PC-3 (cell line): ENCODE measurements around the gene TNFRSF6B. TPM values are rescaled to one million over a fixed set of nuclear protein-coding genes. Genes with fewer than 3 reads are reported as not detected.

ENCODE experiments used
- ATAC-seq: fragments of 200-7000 bp; cut with Tn5 transposase; 2 replicates; pipeline ENCODE4 v1.9.1; 2020; ENCODE audit warnings: mild to moderate bottlenecking, moderate library complexity
- BruUV-seq: library from RNA; stranded (reverse); fragments of 400-500 nt; replicated peaks from 2 replicates; lab custom pipeline; 2021; lab: Mats Ljungman, UMichigan
- CTCF ChIA-PET: fragments of 300-600 bp; sonication (Branson Sonifier 250); formaldehyde crosslinking; loops from one replicate; lab custom pipeline; 2022; ENCODE audit warnings: antibody characterized with exemption; lab: Charles Lee
- POLR2A ChIA-PET: fragments of 300-600 bp; sonication (Branson Sonifier 250); formaldehyde crosslinking; loops from one replicate; lab custom pipeline; 2022; ENCODE audit warnings: antibody characterized with exemption; ENCODE audit not compliant: unreplicated experiment; lab: Charles Lee
- DNase-seq: peaks from one replicate; pipeline ENCODE4 v3.0.0-alpha.2; 2015
- H2AFZ ChIP-seq: fragments of 300-600 bp; sonication (generic); 2 replicates; pipeline ENCODE4 v1.6.0; 2016; ENCODE audit warnings: antibody characterized with exemption, low read length
- H3F3A ChIP-seq: fragments of 300-600 bp; sonication (generic); one replicate; pipeline ENCODE4 v1.6.0; 2017; ENCODE audit warnings: antibody characterized with exemption, low read length, control low read depth, mild to moderate bottlenecking; ENCODE audit not compliant: unreplicated experiment
- H3K27ac ChIP-seq: fragments of 300-600 bp; sonication (generic); 2 replicates; pipeline ENCODE4 v1.5.1; 2016; ENCODE audit warnings: mild to moderate bottlenecking, low read length
- H3K27me3 ChIP-seq: fragments of 300-600 bp; sonication (generic); 2 replicates; pipeline ENCODE4 v1.6.1; 2016; ENCODE audit warnings: low read length, mixed read lengths
- H3K36me3 ChIP-seq: fragments of 300-600 bp; sonication (generic); 2 replicates; pipeline ENCODE4 v1.6.1; 2016; ENCODE audit warnings: low read depth, mixed run types, low read length, mixed read lengths
- H3K4me1 ChIP-seq: fragments of 300-600 bp; sonication (generic); 2 replicates; pipeline ENCODE4 v1.5.1; 2016; ENCODE audit warnings: low read length; ENCODE audit not compliant: insufficient read depth
- H3K4me2 ChIP-seq: fragments of 300-600 bp; sonication (generic); 2 replicates; pipeline ENCODE4 v1.6.0; 2016; ENCODE audit warnings: low read length
- H3K4me3 ChIP-seq: fragments of 300-600 bp; sonication (generic); 2 replicates; pipeline ENCODE4 v1.5.1; 2016; ENCODE audit warnings: mild to moderate bottlenecking, low read length, mixed read lengths
- H3K79me2 ChIP-seq: fragments of 300-600 bp; sonication (generic); 2 replicates; pipeline ENCODE4 v1.6.1; 2017; ENCODE audit warnings: low read length, mixed read lengths
- H3K9ac ChIP-seq: fragments of 300-600 bp; sonication (generic); 2 replicates; pipeline ENCODE4 v1.6.0; 2016; ENCODE audit warnings: mild to moderate bottlenecking, low read length
- H3K9me2 ChIP-seq: fragments of 300-600 bp; sonication (generic); replicated peaks from 2 replicates; pipeline ENCODE4 v1.6.1; 2016; ENCODE audit warnings: mixed run types, low read length, mixed read lengths
- H3K9me3 ChIP-seq: fragments of 300-600 bp; sonication (generic); 2 replicates; pipeline ENCODE4 v1.6.1; 2016; ENCODE audit warnings: low read length, mixed read lengths
- H4K20me1 ChIP-seq: fragments of 300-600 bp; sonication (generic); 2 replicates; pipeline ENCODE4 v1.6.1; 2016; ENCODE audit warnings: low read length, mixed read lengths
- EZH2 ChIP-seq: fragments of 300-600 bp; sonication (generic); IDR thresholded peaks from one replicate; pipeline ENCODE4 v1.6.1; 2017; ENCODE audit warnings: antibody characterized with exemption, mild to moderate bottlenecking, low read length; ENCODE audit not compliant: unreplicated experiment
- EZH2phosphoT487 ChIP-seq: fragments of 300-600 bp; sonication (generic); IDR thresholded peaks from 2 replicates; pipeline ENCODE4 v1.6.1; 2018; ENCODE audit warnings: mild to moderate bottlenecking, antibody characterized with exemption, low read length, borderline replicate concordance
- intact Hi-C: fragments of 100-400 bp; cut with micrococcal nuclease; formaldehyde crosslinking; loops from 2 replicates; pipeline ENCODE4 v1.9.0; 2023
- total RNA-seq: library from RNA; depleted of rRNA; stranded (reverse); fragments of >200 nt; gene quantifications from 2 replicates; pipeline ENCODE4 v1.2.3, GENCODE V29; 2014
- TF ChIP-seq, protein P1 (sequence below): fragments of 300-600 bp; sonication (generic); conservative IDR thresholded peaks from 2 replicates; pipeline ENCODE4 v1.5.1; 2017; ENCODE audit warnings: antibody characterized with exemption, low read depth, mild to moderate bottlenecking, low read length

TNFRSF6B gene
- total RNA-seq, 1 experiment from 2014 or later: 41.6 TPM

DNA sequence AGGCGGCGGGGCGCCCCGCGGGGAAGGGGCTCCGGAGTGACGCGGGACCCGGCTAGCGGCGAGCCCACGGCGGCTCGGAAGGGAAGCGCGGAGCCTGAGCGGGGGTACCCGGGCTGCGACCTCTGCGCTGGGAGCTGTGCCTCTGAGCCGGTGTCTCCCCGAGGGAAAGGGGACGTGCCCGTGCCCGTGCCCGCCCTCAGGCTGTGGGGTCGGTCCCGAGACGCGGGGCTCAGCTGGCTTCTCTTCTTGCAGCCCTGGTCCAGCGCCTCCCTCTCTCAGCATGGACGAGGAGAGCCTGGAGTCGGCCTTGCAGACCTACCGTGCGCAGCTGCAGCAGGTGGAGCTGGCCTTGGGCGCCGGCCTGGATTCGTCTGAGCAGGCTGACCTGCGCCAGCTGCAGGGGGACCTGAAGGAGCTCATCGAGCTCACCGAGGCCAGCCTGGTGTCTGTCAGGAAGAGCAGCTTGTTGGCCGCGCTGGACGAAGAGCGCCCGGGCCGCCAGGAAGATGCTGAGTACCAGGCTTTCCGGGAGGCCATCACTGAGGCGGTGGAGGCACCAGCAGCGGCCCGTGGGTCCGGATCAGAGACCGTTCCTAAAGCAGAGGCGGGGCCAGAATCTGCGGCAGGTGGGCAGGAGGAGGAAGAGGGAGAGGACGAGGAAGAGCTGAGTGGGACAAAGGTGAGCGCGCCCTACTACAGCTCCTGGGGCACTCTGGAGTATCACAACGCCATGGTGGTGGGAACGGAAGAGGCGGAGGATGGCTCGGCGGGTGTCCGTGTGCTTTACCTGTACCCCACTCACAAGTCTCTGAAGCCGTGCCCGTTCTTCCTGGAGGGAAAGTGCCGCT, 12.1 kb downstream of the TNFRSF6B start:
- Histone ChIP-seq H3K9ac (peak overlapping the region; percentile 95), H3K9me3 (no peaks in the 10 kb centered on the region), H4K20me1 (no peaks in the 10 kb centered on the region), H3K27ac (0 out of 2 replicates have a peak overlapping the region, but pooled peaks have one; percentile 47), H3K4me3 (peak overlapping the region; percentile 91), H3F3A (no peaks in the 10 kb centered on the region), H3K4me2 (peak overlapping the region; percentile 89), H3K27me3 (no peaks in the 10 kb centered on the region), H3K4me1 (peaks cover 18% of the 10 kb centered on the region), H3K9me2 (no peaks in the 10 kb centered on the region), H3K79me2 (peaks cover 89% of the 10 kb centered on the region), H3K36me3 (peaks cover 59% of the 10 kb centered on the region), H2AFZ (peak overlapping the region; percentile 27; the same call in 1 of the 2 replicates)
- POLR2A ChIA-PET: interaction anchor here (0.6 to 0.7 kb wide), 4 partner anchors 10 to 82 kb away, joined by 3 to 9 read pairs (median 4); partner anchors contain the start of genes GMEB2 and LIME1
- ATAC-seq: peak; percentile 11
- intact Hi-C loops: loop anchor here (5.0 kb wide), 1 partner anchor 74 kb away; no protein-coding TSS in a partner anchor
- no peak for DNase-seq
- CTCF ChIA-PET: interaction anchor here (0.6 to 1.1 kb wide), 3 partner anchors 33 to 375 kb away, joined by 3 read pairs; no protein-coding TSS in a partner anchor
- BruUV-seq: TSS peak; percentile 44
- TF ChIP-seq EZH2 (no peak), EZH2phosphoT487 (no peak)
- TF ChIP-seq, protein P1, sequence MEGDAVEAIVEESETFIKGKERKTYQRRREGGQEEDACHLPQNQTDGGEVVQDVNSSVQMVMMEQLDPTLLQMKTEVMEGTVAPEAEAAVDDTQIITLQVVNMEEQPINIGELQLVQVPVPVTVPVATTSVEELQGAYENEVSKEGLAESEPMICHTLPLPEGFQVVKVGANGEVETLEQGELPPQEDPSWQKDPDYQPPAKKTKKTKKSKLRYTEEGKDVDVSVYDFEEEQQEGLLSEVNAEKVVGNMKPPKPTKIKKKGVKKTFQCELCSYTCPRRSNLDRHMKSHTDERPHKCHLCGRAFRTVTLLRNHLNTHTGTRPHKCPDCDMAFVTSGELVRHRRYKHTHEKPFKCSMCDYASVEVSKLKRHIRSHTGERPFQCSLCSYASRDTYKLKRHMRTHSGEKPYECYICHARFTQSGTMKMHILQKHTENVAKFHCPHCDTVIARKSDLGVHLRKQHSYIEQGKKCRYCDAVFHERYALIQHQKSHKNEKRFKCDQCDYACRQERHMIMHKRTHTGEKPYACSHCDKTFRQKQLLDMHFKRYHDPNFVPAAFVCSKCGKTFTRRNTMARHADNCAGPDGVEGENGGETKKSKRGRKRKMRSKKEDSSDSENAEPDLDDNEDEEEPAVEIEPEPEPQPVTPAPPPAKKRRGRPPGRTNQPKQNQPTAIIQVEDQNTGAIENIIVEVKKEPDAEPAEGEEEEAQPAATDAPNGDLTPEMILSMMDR: no peak

DNA sequence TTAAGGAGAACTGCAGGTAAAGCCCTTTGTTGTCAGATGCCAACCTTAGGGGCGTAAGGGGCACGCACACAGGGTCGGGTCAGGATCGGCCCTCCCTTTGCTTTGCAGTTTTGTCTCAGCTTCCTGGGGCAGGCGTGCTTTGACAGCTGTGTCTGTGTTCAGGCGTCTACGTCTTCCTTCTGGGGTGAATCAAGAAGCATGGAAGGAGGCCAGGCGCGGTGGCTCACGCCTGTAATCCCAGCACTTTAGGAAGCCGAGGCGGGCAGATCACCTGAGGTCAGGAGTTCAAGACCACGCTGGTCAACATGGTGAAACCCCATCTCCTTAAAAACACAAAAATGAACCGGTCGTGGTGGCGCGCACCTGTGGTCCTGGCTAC, 12.7 kb downstream of the TNFRSF6B start:
- Histone ChIP-seq H3K9ac (no peak overlapping the region; the same call in 1 of the 2 replicates), H3K9me3 (no peaks in the 10 kb centered on the region), H3K27me3 (no peaks in the 10 kb centered on the region), H3K4me1 (peaks cover 18% of the 10 kb centered on the region), H3K36me3 (peaks cover 60% of the 10 kb centered on the region), H3K27ac (no peak overlapping the region), H3K9me2 (no peaks in the 10 kb centered on the region), H3K4me3 (peak overlapping the region; percentile 91), H4K20me1 (no peaks in the 10 kb centered on the region), H2AFZ (no peak overlapping the region), H3K4me2 (peak overlapping the region; percentile 89), H3K79me2 (peaks cover 93% of the 10 kb centered on the region), H3F3A (no peaks in the 10 kb centered on the region)
- no TSS peak for BruUV-seq
- no peak for ATAC-seq
- intact Hi-C loops: loop anchor here (5.0 kb wide), 1 partner anchor 73 kb away; no protein-coding TSS in a partner anchor
- CTCF ChIA-PET: no interaction called here
- no peak for DNase-seq
- POLR2A ChIA-PET: no interaction called here
- TF ChIP-seq EZH2phosphoT487 (no peak), EZH2 (no peak)
- TF ChIP-seq, protein P1: no peak
